Endothelial cell of umbilical vein (primary cell): ENCODE results near the gene CEP97. TPM values are rescaled to one million over a fixed set of nuclear protein-coding genes. Genes with fewer than 3 reads are reported as not detected.

Source experiments
- BruUV-seq: library from RNA; stranded (reverse); fragments of 400-500 nt; replicated peaks from 2 replicates; lab custom pipeline; 2021; lab: Mats Ljungman, UMichigan
- CTCF ChIA-PET: fragments of 300-600, 350-600 bp; sonication (Branson Sonifier 250); formaldehyde crosslinking; loops from one replicate; lab custom pipeline; 2021; ENCODE audit warnings: antibody characterized with exemption, inconsistent platforms; lab: Charles Lee
- POLR2A ChIA-PET: fragments of 300-600, 350-600 bp; sonication (Branson Sonifier 250); formaldehyde crosslinking; loops from one replicate; lab custom pipeline; 2021; ENCODE audit warnings: antibody characterized with exemption, inconsistent platforms; lab: Charles Lee
- DNase-seq: peaks from one replicate; pipeline ENCODE4 v3.0.0-alpha.2; 2011; ENCODE audit warnings: low read depth, low spot score
- FAIRE-seq: peaks from 2 replicates; lab custom pipeline; 2011; peaks lifted over from hg19 to GRCh38; lab: Jason Lieb, UNC
- H2AFZ ChIP-seq: 2 replicates; pipeline ENCODE4 v1.6.0; 2012; ENCODE audit warnings: low read depth, low read length, control low read depth, inconsistent platforms
- H3K27ac ChIP-seq: 2 replicates; pipeline ENCODE4 v1.5.1; 2011; ENCODE audit warnings: low read depth, mild to moderate bottlenecking, control low read depth, low read length, moderate library complexity; ENCODE audit not compliant: insufficient read depth
- H3K27me3 ChIP-seq, 2 experiments: 2 replicates each; pipeline versions ENCODE4 v1.6.0 to v1.6.1; 2011; ENCODE audit warnings: low read length in 2 of 2, mixed read lengths in 1 of 2; ENCODE audit not compliant: control insufficient read depth in 2 of 2, insufficient read depth in 2 of 2
- H3K36me3 ChIP-seq, 2 experiments: 2 replicates in 1 of 2; 3 replicates in 1 of 2; pipeline ENCODE4 v1.5.1; 2011; ENCODE audit warnings: low read length in 2 of 2, mild to moderate bottlenecking in 1 of 2, moderate library complexity in 1 of 2; ENCODE audit not compliant: control insufficient read depth in 2 of 2, insufficient read depth in 2 of 2; ENCODE audit errors: extremely low read depth in 1 of 2
- H3K4me1 ChIP-seq: 3 replicates; pipeline ENCODE4 v1.5.1; 2011; ENCODE audit warnings: mild to moderate bottlenecking, low read length; ENCODE audit not compliant: control insufficient read depth, insufficient read depth; ENCODE audit errors: extremely low read depth
- H3K4me2 ChIP-seq: 2 replicates; pipeline ENCODE4 v1.6.1; 2011; ENCODE audit warnings: low read length, control low read depth, mixed read lengths; ENCODE audit not compliant: insufficient read depth
- H3K4me3 ChIP-seq, 3 experiments: fragments of 200-600 bp in 1 of 3; sonication (generic), shearing (Covaris generic) in 1 of 3; replicated peaks in 1 of 3; 2 replicates each; pipeline ENCODE4 v1.5.1; 2011 to 2016; ENCODE audit warnings: control low read depth in 3 of 3, low read length in 3 of 3, mild to moderate bottlenecking in 2 of 3, inconsistent platforms in 1 of 3, low read depth in 1 of 3, moderate library complexity in 1 of 3; ENCODE audit not compliant: insufficient read depth in 1 of 3
- H3K79me2 ChIP-seq: 2 replicates; pipeline ENCODE4 v1.6.0; 2012; ENCODE audit warnings: low read length, inconsistent platforms; ENCODE audit not compliant: control insufficient read depth, insufficient read depth
- H3K9ac ChIP-seq: replicated peaks from 2 replicates; pipeline ENCODE3; 2011; ENCODE audit warnings: low read length, control low read depth; ENCODE audit not compliant: insufficient read depth; ENCODE audit errors: extremely low read depth
- H3K9me1 ChIP-seq: replicated peaks from 3 replicates; pipeline ENCODE4 v1.6.0; 2011; ENCODE audit warnings: mild to moderate bottlenecking, low read length; ENCODE audit not compliant: control insufficient read depth, insufficient read depth; ENCODE audit errors: extremely low read depth
- H3K9me3 ChIP-seq: replicated peaks from 2 replicates; pipeline ENCODE4 v1.5.1; 2012; ENCODE audit warnings: low read length, inconsistent platforms; ENCODE audit not compliant: control insufficient read depth, insufficient read depth
- H4K20me1 ChIP-seq: replicated peaks from 2 replicates; pipeline ENCODE3; 2011; ENCODE audit warnings: mild to moderate bottlenecking, low read length; ENCODE audit not compliant: control insufficient read depth, insufficient read depth; ENCODE audit errors: extremely low read depth
- CTCF ChIP-seq, 2 donors: IDR thresholded peaks; 1 replicate in 1 of 2; 2 replicates in 1 of 2; pipeline ENCODE4 v1.5.1; 2011; ENCODE audit warnings: low read length in 2 of 2, mild to moderate bottlenecking in 2 of 2, moderate library complexity in 2 of 2, control low read depth in 1 of 2, inconsistent platforms in 1 of 2, low read depth in 1 of 2; ENCODE audit not compliant: insufficient read depth in 1 of 2; ENCODE audit errors: extremely low read depth in 1 of 2
- EZH2 ChIP-seq: IDR thresholded peaks from 2 replicates; pipeline ENCODE4 v1.6.1; 2012; ENCODE audit warnings: borderline replicate concordance, low read depth, mild to moderate bottlenecking, moderate library complexity, low read length, inconsistent platforms; ENCODE audit not compliant: severe bottlenecking
- FOS ChIP-seq: IDR thresholded peaks from 2 replicates; pipeline ENCODE4 v1.6.1; 2011; ENCODE audit warnings: mild to moderate bottlenecking, low read length, moderate library complexity, borderline replicate concordance; ENCODE audit not compliant: insufficient read depth
- GATA2 ChIP-seq: IDR thresholded peaks from 2 replicates; pipeline ENCODE4 v1.7.0; 2011; ENCODE audit warnings: low read depth, mild to moderate bottlenecking, moderate library complexity, mixed read lengths, low read length; ENCODE audit not compliant: insufficient read length, insufficient read depth
- JUN ChIP-seq: IDR thresholded peaks from 2 replicates; pipeline ENCODE4 v1.6.1; 2011; ENCODE audit warnings: borderline replicate concordance, low read depth; ENCODE audit not compliant: insufficient read length, insufficient read depth
- MAX ChIP-seq: IDR thresholded peaks from 2 replicates; pipeline ENCODE4 v1.6.1; 2011; ENCODE audit not compliant: insufficient read depth, insufficient read length
- MYC ChIP-seq: IDR thresholded peaks from one replicate; pipeline ENCODE4 v1.6.1; 2011; ENCODE audit warnings: mild to moderate bottlenecking, low read depth, low read length
- POLR2A ChIP-seq: IDR thresholded peaks from 2 replicates; pipeline ENCODE4 v1.6.1; 2012; ENCODE audit warnings: low read depth, mild to moderate bottlenecking, control low read depth, low read length
- POLR2AphosphoS5 ChIP-seq: IDR thresholded peaks from 2 replicates; pipeline ENCODE4 v1.6.1; 2012; ENCODE audit warnings: low read depth, mild to moderate bottlenecking, control low read depth, low read length, moderate library complexity; ENCODE audit not compliant: insufficient read depth
- dilution Hi-C: fragments of 300-500 bp; cut with MboI; formaldehyde crosslinking; loops from one replicate; pipeline ENCODE4 v1.15.0; 2019; ENCODE audit warnings: low sequenced_read_pairs; ENCODE audit not compliant: extremely low pct_ligation_motif_present
- intact Hi-C: fragments of 100-400 bp; cut with micrococcal nuclease; formaldehyde crosslinking; loops from one replicate; pipeline ENCODE4 v1.10.0; 2022
- polyA plus RNA-seq, 4 experiments: library from polyadenylated mRNA; depleted of rRNA in 3 of 4; stranded (reverse) in 3 of 4; unstranded in 1 of 4; fragments of >200 nt; gene quantifications; 2 replicates each; pipeline versions ENCODE4 v1.2.1 to v1.2.3, GENCODE V29; 2011 to 2012; ENCODE audit warnings: missing spikeins in 1 of 4
- total RNA-seq: library from RNA; stranded (reverse); gene quantifications from 2 replicates; pipeline ENCODE4 v1.2.3, GENCODE V29; 2021

Gene CEP97
- total and polyA plus RNA-seq, 2 donors (not counting 3 experiments of a cell fraction or from before 2014, with no cell fraction given): 1.9 to 10.3 TPM

DNA sequence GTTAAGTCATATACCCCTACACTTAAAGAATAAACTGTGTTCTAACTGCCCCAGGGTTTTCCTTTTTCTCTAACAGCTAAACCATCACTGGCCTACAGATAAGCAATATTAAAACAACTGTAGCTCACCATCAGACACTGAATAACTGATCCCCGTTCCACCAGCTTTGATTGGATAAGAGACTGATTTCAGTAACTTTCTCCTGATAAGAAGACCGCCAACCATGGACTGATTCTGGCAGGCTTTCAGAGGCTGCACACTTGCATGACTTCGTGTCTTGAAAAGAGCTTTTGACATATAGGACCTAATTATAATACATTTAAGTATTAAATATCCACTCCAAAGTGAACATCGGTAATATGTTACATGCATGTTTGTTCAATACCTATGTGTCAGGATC lies 15.3 kb upstream of the CEP97 start:
- POLR2A ChIA-PET: no interaction called here
- Histone ChIP-seq H3K4me2 (no peak overlapping the region), H3K9ac (no peak overlapping the region), H3K4me3 (no peak overlapping the region), H3K27me3 (peaks cover 12 to 13% of the 10 kb centered on the region in 2 experiments), H3K36me3 (no peaks in the 10 kb centered on the region), H3K9me3 (no peaks in the 10 kb centered on the region), H4K20me1 (no peaks in the 10 kb centered on the region), H3K27ac (no peak overlapping the region), H2AFZ (no peak overlapping the region), H3K9me1 (no peaks in the 10 kb centered on the region), H3K4me1 (no peaks in the 10 kb centered on the region), H3K79me2 (no peaks in the 10 kb centered on the region)
- intact Hi-C loops: no loop called here
- DNase-seq (no peak), FAIRE-seq (no peak)
- dilution Hi-C loops: no loop called here
- CTCF ChIA-PET: interaction anchor here (1.3 kb wide), 1 partner anchor 828 kb away, joined by 3 read pairs; no protein-coding TSS in a partner anchor
- TF ChIP-seq MAX: no peak
- no peak for TF ChIP-seq POLR2A
- TF ChIP-seq CTCF (IDR thresholded peaks at IDR 0.05; ENCODE audit: extremely low read depth in 1 of 2, insufficient read depth in 1 of 2, low read depth in 1 of 2, low read length in 2 of 2): no peak
- TF ChIP-seq FOS: no peak
- no peak for TF ChIP-seq MYC
- TF ChIP-seq JUN: no peak
- TF ChIP-seq EZH2: no peak
- TF ChIP-seq GATA2: no peak
- TF ChIP-seq POLR2AphosphoS5: no peak
- BruUV-seq: no TSS peak
